Heart left ventricle (tissue), 16 donors: ENCODE measurements around the gene PRG2. TPM values are rescaled to one million over a fixed set of nuclear protein-coding genes. Genes with fewer than 3 reads are reported as not detected.

Source experiments
- ATAC-seq, 4 donors: fragments of 200-7000 bp; cut with Tn5 transposase; one replicate each; pipeline ENCODE4 v1.9.1; 2020 to 2022; ENCODE audit warnings: moderate library complexity in 4 of 4, mild to moderate bottlenecking in 3 of 4, moderate number of reproducible peaks in 1 of 4
- DNase-seq, 5 donors: peaks; one replicate each; pipeline ENCODE4 v3.0.0-alpha.2; 2020
- H3K27ac ChIP-seq, 12 donors: fragments of 200-600 bp; sonication (generic) in 4 of 12; one replicate each; pipeline versions ENCODE4 v1.5.0 to v1.8.0; 2016 to 2022; ENCODE audit warnings: mild to moderate bottlenecking in 2 of 12
- H3K27me3 ChIP-seq, 9 donors: fragments of 200-600 bp; sonication (generic) in 2 of 9; one replicate each; pipeline versions ENCODE4 v1.5.1 to v1.8.0; 2016 to 2022; ENCODE audit warnings: mild to moderate bottlenecking in 3 of 9
- H3K36me3 ChIP-seq, 9 donors: fragments of 200-600 bp; sonication (generic) in 2 of 9; one replicate each; pipeline versions ENCODE4 v1.5.0 to v1.8.0; 2018 to 2022; ENCODE audit warnings: mild to moderate bottlenecking in 2 of 9
- H3K4me1 ChIP-seq, 12 donors: fragments of 200-600 bp; sonication (generic) in 4 of 12; one replicate each; pipeline versions ENCODE4 v1.5.0 to v1.8.0; 2016 to 2022; ENCODE audit warnings: mild to moderate bottlenecking in 3 of 12
- H3K4me3 ChIP-seq, 12 donors: fragments of 200-600 bp; sonication (generic) in 4 of 12; one replicate each; pipeline versions ENCODE4 v1.5.0 to v1.8.0; 2017 to 2022; ENCODE audit warnings: mild to moderate bottlenecking in 9 of 12, moderate library complexity in 4 of 12
- H3K9me3 ChIP-seq, 12 donors: fragments of 200-600 bp; sonication (generic) in 4 of 12; one replicate each; pipeline versions ENCODE4 v1.5.0 to v1.8.0; 2016 to 2022; ENCODE audit warnings: mild to moderate bottlenecking in 1 of 12
- CTCF ChIP-seq, 12 donors: fragments of 200-600 bp; sonication (generic) in 4 of 12; IDR thresholded peaks; one replicate each; pipeline versions ENCODE4 v1.5.0 to v1.8.0; 2018 to 2022; ENCODE audit warnings: antibody characterized with exemption in 12 of 12, mild to moderate bottlenecking in 5 of 12
- POLR2A ChIP-seq, 2 donors: fragments of 450-650 bp; IDR thresholded peaks; one replicate each; pipeline ENCODE4 v1.6.1; 2017; ENCODE audit warnings: antibody characterized with exemption in 2 of 2, mild to moderate bottlenecking in 2 of 2, moderate library complexity in 2 of 2
- WGBS, 4 donors: extraction: QIAGEN DNeasy Blood & Tissue Kit in 2 of 4; methylation state at CpG; one replicate each; pipeline versions ENCODE4 v1.1.5 to v1.1.7; 2013 to 2018; 5-methylcytosine and 5-hydroxymethylcytosine counted together
- intact Hi-C, 10 donors: fragments of 100-400 bp; cut with DNase I; formaldehyde crosslinking; loops; one replicate each; pipeline versions ENCODE4 v1.11.1 to v1.14.2; 2022
- polyA plus RNA-seq, 2 donors: library from polyadenylated mRNA; stranded (reverse); fragments of 200-250 nt; gene quantifications; one replicate each; pipeline ENCODE4 v1.2.3, GENCODE V29; 2013
- total RNA-seq, 9 donors: library from RNA; depleted of rRNA in 2 of 9; stranded (reverse); fragments of >200 nt in 2 of 9; fragmentation: NEBNext Ultra II Directional in 3 of 9; extraction: Animal tissue kit (Norgen Biotek cat#: 25700) in 3 of 9; gene quantifications; one replicate each; pipeline versions ENCODE4 v1.1.0 to v1.2.4, GENCODE V29; 2016 to 2023
- donor health status: ischemic (EF 13 %, LVEDD 7.1; RV severe dilation, severe dysfunction).
- donor health status: healthy with polysubstance abuse.
- donor health status: DM: no; HTN: yes; CAD: no.
- donor health status: DM: no; HTN: no; CAD: no.
- donor health status: ischemic (EF 25% LVEDD 6.9; RV normal size, moderate dysfunction).
- donor health status: ischemic (EF 25% LVEDD 5.7; RV mildly dilated, moderate dysfunction).
- donor health status: healthy.
- donor health status: DM: yes; HTN: yes; CAD: no.
- donor health status: ischemic (EF 35%, LVEDD 5.7; RV mildly dilated, moderate dysfunction).
- donor health status: nonischemic (EF 11% LVEDD 7.7; RV severe dilation, severe dysfunction).
- donor health status: DM: yes; HTN: yes; CAD: no.
- donor health status: PGD.
- donor health status: ischemic (EF 29% LVEDD 5.4; RV normal size, mild dysfunction).
- donor health status: nonischemic (EF 23%, LVEDD 6.1; RV moderate dilation, normal function).

Gene PRG2
- total and polyA plus RNA-seq, 11 donors = 0.04 to 0.27 (median 0.20) TPM; not detected in 6

GRCh38 chr11:57429946-57430345 is 39.5 kb upstream of the PRG2 start:
- H3K27ac ChIP-seq = peak overlapping the region in 2 of 12 donors; percentile 15 to 18
- no peaks in the 10 kb centered on the region for H3K9me3 ChIP-seq
- ATAC-seq (peak in 1 of 4 donors; percentile 5), DNase-seq (no peak)
- WGBS, 4 donors = 42 to 64% (median 58%) methylated on average over 4 of the region's 4 CpGs
- no peaks in the 10 kb centered on the region for H3K36me3 ChIP-seq
- H3K4me1 ChIP-seq = peaks cover 6 to 82% (median 38%) of the 10 kb centered on the region in 12 donors
- H3K27me3 ChIP-seq = no peaks in the 10 kb centered on the region
- intact Hi-C loops = loop anchor here in 2 of 10 donors (5.0 kb wide), 1 partner anchor 83 kb away; no protein-coding TSS in a partner anchor
- no peak overlapping the region for H3K4me3 ChIP-seq
- no peak for TF ChIP-seq CTCF (IDR thresholded peaks at IDR 0.05)
- TF ChIP-seq POLR2A (IDR thresholded peaks at IDR 0.05) = no peak

GRCh38 chr11:57428643-57429042 is 38.2 kb upstream of the PRG2 start:
- Histone ChIP-seq H3K27me3 (no peaks in the 10 kb centered on the region), H3K4me1 (peaks cover 6 to 82% (median 51%) of the 10 kb centered on the region in 12 donors), H3K27ac (peak overlapping the region in 4 of 12 donors; percentile 15 to 98 (median 94)), H3K9me3 (no peaks in the 10 kb centered on the region), H3K36me3 (peaks cover 0 to 7% (median 0%) of the 10 kb centered on the region in 9 donors), H3K4me3 (no peak overlapping the region)
- 56 to 66% (median 60%) methylated on average over 5 of the region's 5 CpGs for WGBS, 4 donors
- no peak for TF ChIP-seq POLR2A (IDR thresholded peaks at IDR 0.05)
- TF ChIP-seq CTCF (IDR thresholded peaks at IDR 0.05) = no peak
- intact Hi-C loops = loop anchor here in 2 of 10 donors (5.0 kb wide), 1 partner anchor 81 kb away; no protein-coding TSS in a partner anchor
- peak in 1 of 5 donors; percentile 5 for DNase-seq
- no peak for ATAC-seq

GRCh38 chr11:57427727-57428082 is 37.3 kb upstream of the PRG2 start:
- TF ChIP-seq POLR2A (IDR thresholded peaks at IDR 0.05) (no peak), CTCF (IDR thresholded peaks at IDR 0.05) (no peak)
- intact Hi-C loops = loop anchor here in 2 of 10 donors (5.0 kb wide), 1 partner anchor 80 kb away; no protein-coding TSS in a partner anchor
- Histone ChIP-seq H3K4me3 (peak overlapping the region in 6 of 12 donors; percentile 55 to 72 (median 60)), H3K27me3 (no peaks in the 10 kb centered on the region), H3K27ac (peak overlapping the region; percentile 88 to 98 (median 92)), H3K9me3 (no peaks in the 10 kb centered on the region), H3K4me1 (peaks cover 6 to 82% (median 52%) of the 10 kb centered on the region in 12 donors), H3K36me3 (peaks cover 0 to 17% (median 6%) of the 10 kb centered on the region in 9 donors)
- DNase-seq (peak; percentile 73 to 83 (median 76)), ATAC-seq (peak; percentile 6 to 34 (median 26))
- WGBS, 4 donors = 41 to 63% (median 60%) methylated on average over 8 of the region's 8 CpGs

GRCh38 chr11:57426929-57427726 is 36.7 kb upstream of the PRG2 start, which contains the start of gene SLC43A3:
SLC43A3 (minus strand) TSS chr11:57427121; CDS start chr11:57426172, 949 bp downstream.
- peak in 2 of 12 donors; percentile 4 to 21 for TF ChIP-seq CTCF (IDR thresholded peaks at IDR 0.05)
- TF ChIP-seq POLR2A (IDR thresholded peaks at IDR 0.05) = peak in 1 of 2 donors; percentile 28
- peaks cover 0 to 22% (median 9%) of the 10 kb centered on the region in 9 donors for H3K36me3 ChIP-seq
- DNase-seq (peak; percentile 78 to 85 (median 81)), ATAC-seq (peak; percentile 63 to 72 (median 68))
- WGBS, 4 donors = 5 to 15% (median 6%) methylated on average over 28 to 39 of the region's 39 CpGs
- H3K27me3 ChIP-seq = no peaks in the 10 kb centered on the region
- intact Hi-C loops = loop anchor here in 2 of 10 donors (5.0 kb wide), 1 partner anchor 80 kb away; no protein-coding TSS in a partner anchor
- peak within 1 kb of the TSS; percentile 30 to 79 (median 59) for H3K4me3 ChIP-seq
- H3K9me3 ChIP-seq = no peaks in the 10 kb centered on the region
- H3K27ac ChIP-seq = peak within 1 kb of the TSS; percentile 88 to 98 (median 92)
- peaks cover 6 to 82% (median 54%) of the 10 kb centered on the region in 12 donors for H3K4me1 ChIP-seq
